ENCODE results near the gene NAA40.

DNA sequence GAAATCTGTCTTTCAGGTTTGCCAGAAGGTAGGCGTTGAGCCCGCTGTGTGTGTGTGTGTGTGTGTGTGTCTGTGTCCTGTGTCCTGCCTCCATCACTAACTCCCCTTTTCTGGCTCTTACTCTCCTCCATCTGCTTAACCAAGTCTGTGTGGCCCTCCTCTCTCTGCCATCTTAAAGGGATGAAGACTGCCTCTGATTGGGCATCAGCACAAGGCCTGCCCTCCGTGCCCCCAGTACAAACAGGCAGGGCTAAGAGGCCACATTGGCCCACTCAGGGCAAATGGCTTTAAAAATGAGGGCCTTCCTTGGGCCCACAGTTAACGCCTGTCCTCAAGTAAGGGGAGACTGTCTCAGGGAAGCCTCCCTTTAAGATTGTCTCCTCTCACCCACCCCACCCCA, 32.7 kb upstream of the NAA40 start:
- TF ChIP-seq, protein P1, sequence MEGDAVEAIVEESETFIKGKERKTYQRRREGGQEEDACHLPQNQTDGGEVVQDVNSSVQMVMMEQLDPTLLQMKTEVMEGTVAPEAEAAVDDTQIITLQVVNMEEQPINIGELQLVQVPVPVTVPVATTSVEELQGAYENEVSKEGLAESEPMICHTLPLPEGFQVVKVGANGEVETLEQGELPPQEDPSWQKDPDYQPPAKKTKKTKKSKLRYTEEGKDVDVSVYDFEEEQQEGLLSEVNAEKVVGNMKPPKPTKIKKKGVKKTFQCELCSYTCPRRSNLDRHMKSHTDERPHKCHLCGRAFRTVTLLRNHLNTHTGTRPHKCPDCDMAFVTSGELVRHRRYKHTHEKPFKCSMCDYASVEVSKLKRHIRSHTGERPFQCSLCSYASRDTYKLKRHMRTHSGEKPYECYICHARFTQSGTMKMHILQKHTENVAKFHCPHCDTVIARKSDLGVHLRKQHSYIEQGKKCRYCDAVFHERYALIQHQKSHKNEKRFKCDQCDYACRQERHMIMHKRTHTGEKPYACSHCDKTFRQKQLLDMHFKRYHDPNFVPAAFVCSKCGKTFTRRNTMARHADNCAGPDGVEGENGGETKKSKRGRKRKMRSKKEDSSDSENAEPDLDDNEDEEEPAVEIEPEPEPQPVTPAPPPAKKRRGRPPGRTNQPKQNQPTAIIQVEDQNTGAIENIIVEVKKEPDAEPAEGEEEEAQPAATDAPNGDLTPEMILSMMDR (IDR thresholded peaks at IDR 0.05): no peak
- TF ChIP-seq POLR2A (IDR thresholded peaks at IDR 0.05): no peak
